Small intestine (tissue), 7 donors: ENCODE measurements around the gene PRELID1. TPM values are rescaled to one million over a fixed set of nuclear protein-coding genes. Genes with fewer than 3 reads are reported as not detected.

ENCODE experiments used
- DNase-seq, 2 donors: peaks; one replicate each; pipeline versions ENCODE4 v3.0.0 to v3.0.0-alpha.2; 2013
- FAIRE-seq: peaks from 2 replicates; lab custom pipeline; 2012; peaks lifted over from hg19 to GRCh38; lab: Jason Lieb, UNC
- H3K27ac ChIP-seq, 3 donors: one replicate each; pipeline ENCODE4 v1.5.1; 2013; ENCODE audit warnings: low read length in 2 of 3, mild to moderate bottlenecking in 2 of 3, control low read depth in 1 of 3, inconsistent platforms in 1 of 3, low read depth in 1 of 3, moderate library complexity in 1 of 3
- H3K27me3 ChIP-seq, 3 donors: one replicate each; pipeline ENCODE4 v1.6.1; 2013; ENCODE audit warnings: low read length in 3 of 3, inconsistent platforms in 1 of 3; ENCODE audit not compliant: control insufficient read depth in 3 of 3, insufficient read depth in 3 of 3
- H3K36me3 ChIP-seq, 3 donors: one replicate each; pipeline ENCODE4 v1.6.1; 2013; ENCODE audit warnings: low read length in 3 of 3, inconsistent platforms in 1 of 3, low read depth in 1 of 3, mild to moderate bottlenecking in 1 of 3, moderate library complexity in 1 of 3; ENCODE audit not compliant: control insufficient read depth in 3 of 3, insufficient read depth in 2 of 3
- H3K4me1 ChIP-seq, 3 donors: one replicate each; pipeline ENCODE4 v1.6.1; 2013; ENCODE audit warnings: low read length in 2 of 3, inconsistent platforms in 1 of 3, low read depth in 1 of 3, mild to moderate bottlenecking in 1 of 3, moderate library complexity in 1 of 3; ENCODE audit not compliant: control insufficient read depth in 3 of 3, insufficient read depth in 2 of 3
- H3K4me3 ChIP-seq, 3 donors: one replicate each; pipeline ENCODE4 v1.5.1; 2013; ENCODE audit warnings: low read length in 3 of 3, control low read depth in 1 of 3, inconsistent platforms in 1 of 3, low read depth in 1 of 3, mild to moderate bottlenecking in 1 of 3, moderate library complexity in 1 of 3
- H3K9me3 ChIP-seq, 2 donors: one replicate each; pipeline ENCODE4 v1.6.1; 2013; ENCODE audit warnings: low read depth in 1 of 2, low read length in 1 of 2; ENCODE audit not compliant: control insufficient read depth in 2 of 2, insufficient read depth in 1 of 2
- WGBS, 3 donors: extraction: QIAGEN DNeasy Blood & Tissue Kit; methylation state at CpG; one replicate each; pipeline ENCODE4 v1.1.7; 2013; 5-methylcytosine and 5-hydroxymethylcytosine counted together
- polyA plus RNA-seq, 4 donors: library from polyadenylated mRNA; stranded (reverse) in 3 of 4; unstranded in 1 of 4; fragments of 200-250 nt in 3 of 4; fragments of 120-200 nt in 1 of 4; gene quantifications; one replicate each; pipeline versions ENCODE4 v1.2.1 to v1.2.3, GENCODE V29; 2013
- donor health status: healthy with polysubstance abuse.
- donor health status: control.
- donor health status: control.
- donor health status: Bipolar disorder and iron deficiency.
- donor health status: healthy.

PRELID1 gene
- polyA plus RNA-seq, 4 donors, result 278 to 457 (median 339) TPM

GRCh38 chr5:177320879-177321278 is 17.3 kb downstream of the PRELID1 start:
- Histone ChIP-seq H3K4me1 (peaks cover 0 to 11% (median 0%) of the 10 kb centered on the region in 3 donors), H3K4me3 (no peak overlapping the region), H3K9me3 (no peaks in the 10 kb centered on the region), H3K36me3 (peaks cover 0 to 24% (median 0%) of the 10 kb centered on the region in 3 donors), H3K27ac (no peak overlapping the region), H3K27me3 (no peaks in the 10 kb centered on the region)
- WGBS, 3 donors, result 80 to 93% (median 92%) methylated on average over 7 of the region's 7 CpGs
- FAIRE-seq, result no peak
- no peak for DNase-seq

- FAIRE-seq (no peak), DNase-seq (peak; percentile 69 to 80)
- Histone ChIP-seq H3K27ac (peak overlapping the region in 1 of 3 donors; percentile 58), H3K4me1 (peaks cover 0 to 21% (median 0%) of the 10 kb centered on the region in 3 donors), H3K36me3 (peaks cover 0 to 29% (median 2%) of the 10 kb centered on the region in 3 donors), H3K27me3 (no peaks in the 10 kb centered on the region), H3K4me3 (no peak overlapping the region), H3K9me3 (no peaks in the 10 kb centered on the region)
- 12 to 62% (median 38%) methylated on average over 1 of the region's 1 CpG for whole genome bisulfite sequencing, 3 donors
Measured at GRCh38 chr5:177325868-177326381, 22.3 kb downstream of the PRELID1 start.

- FAIRE-seq, result no peak
- 74 to 84% (median 75%) methylated on average over 28 of the region's 28 CpGs for whole genome bisulfite sequencing, 3 donors
Measured at GRCh38 chr5:177327539-177328522, 24.2 kb downstream of the PRELID1 start.

GRCh38 chr5:177328545-177329231 is 25.1 kb downstream of the PRELID1 start:
- Histone ChIP-seq H3K27ac (no peak overlapping the region), H3K27me3 (no peaks in the 10 kb centered on the region), H3K36me3 (peaks cover 4 to 54% (median 9%) of the 10 kb centered on the region in 3 donors), H3K4me1 (peaks cover 0 to 21% (median 0%) of the 10 kb centered on the region in 3 donors), H3K9me3 (no peaks in the 10 kb centered on the region), H3K4me3 (no peak overlapping the region)
- DNase-seq, result no peak
- no peak for FAIRE-seq
- WGBS, 3 donors, result 87 to 93% (median 93%) methylated on average over 19 of the region's 19 CpGs

More at GRCh38 chr5:177327539-177328522, 24.2 kb downstream of the PRELID1 start:
- H3K27ac ChIP-seq, result peak overlapping the region in 2 of 3 donors; percentile 1 to 39
- H3K9me3 ChIP-seq, result no peaks in the 10 kb centered on the region
- peaks cover 2 to 46% (median 2%) of the 10 kb centered on the region in 3 donors for H3K36me3 ChIP-seq
- no peak overlapping the region for H3K4me3 ChIP-seq
- no peaks in the 10 kb centered on the region for H3K27me3 ChIP-seq
- peaks cover 0 to 21% (median 0%) of the 10 kb centered on the region in 3 donors for H3K4me1 ChIP-seq
- peak in 1 of 2 donors; percentile 25 for DNase-seq

- Histone ChIP-seq H3K27me3 (no peaks in the 10 kb centered on the region), H3K36me3 (peaks cover 7 to 64% (median 15%) of the 10 kb centered on the region in 3 donors), H3K4me3 (no peak overlapping the region), H3K27ac (no peak overlapping the region), H3K4me1 (peaks cover 0 to 20% (median 0%) of the 10 kb centered on the region in 3 donors), H3K9me3 (no peaks in the 10 kb centered on the region)
- WGBS, 3 donors, result 83 to 86% (median 83%) methylated on average over 6 of the region's 6 CpGs
- FAIRE-seq, result no peak
- no peak for DNase-seq
Measured at GRCh38 chr5:177329883-177330282, 26.3 kb downstream of the PRELID1 start.

- Histone ChIP-seq H3K27me3 (no peaks in the 10 kb centered on the region), H3K4me3 (no peak overlapping the region), H3K27ac (no peak overlapping the region), H3K4me1 (peaks cover 0 to 10% (median 0%) of the 10 kb centered on the region in 3 donors), H3K9me3 (no peaks in the 10 kb centered on the region), H3K36me3 (peaks cover 10 to 77% (median 15%) of the 10 kb centered on the region in 3 donors)
- DNase-seq, result no peak
- no peak for FAIRE-seq
- WGBS, 3 donors, result 78 to 84% (median 83%) methylated on average over 24 to 27 of the region's 27 CpGs
Measured at GRCh38 chr5:177330991-177331842, 27.6 kb downstream of the PRELID1 start.

- Histone ChIP-seq H3K27me3 (no peaks in the 10 kb centered on the region), H3K4me1 (peaks cover 0 to 10% (median 0%) of the 10 kb centered on the region in 3 donors), H3K4me3 (no peak overlapping the region), H3K27ac (no peak overlapping the region), H3K9me3 (no peaks in the 10 kb centered on the region), H3K36me3 (peaks cover 14 to 87% (median 18%) of the 10 kb centered on the region in 3 donors)
- DNase-seq, result no peak
- no peak for FAIRE-seq
- 83 to 90% (median 90%) methylated on average over 33 to 35 of the region's 35 CpGs for WGBS, 3 donors
Measured at GRCh38 chr5:177332031-177332895, 28.7 kb downstream of the PRELID1 start.
